Neuronal stem cell (in vitro differentiated cells): ENCODE data around the gene NPHP4.

ENCODE experiments used
- DNase-seq: peaks from one replicate; pipeline ENCODE4 v3.0.0-alpha.2; 2013; ENCODE audit warnings: low spot score
- H2AFZ ChIP-seq: one replicate; pipeline ENCODE4 v1.6.1; 2013; ENCODE audit warnings: mild to moderate bottlenecking, low read length, inconsistent platforms
- H2AK5ac ChIP-seq: 2 replicates; pipeline ENCODE4 v1.6.1; 2013; ENCODE audit warnings: low read depth, mild to moderate bottlenecking, inconsistent platforms, low read length, moderate library complexity, mixed read lengths
- H2BK120ac ChIP-seq: 2 replicates; pipeline ENCODE4 v1.6.1; 2013; ENCODE audit warnings: low read depth, mild to moderate bottlenecking, inconsistent platforms, low read length, moderate library complexity, mixed read lengths
- H2BK12ac ChIP-seq: one replicate; pipeline ENCODE4 v1.6.1; 2013; ENCODE audit warnings: low read length, inconsistent platforms
- H2BK15ac ChIP-seq: 2 replicates; pipeline ENCODE4 v1.6.1; 2013; ENCODE audit warnings: mild to moderate bottlenecking, low read length, inconsistent platforms, mixed read lengths
- H2BK5ac ChIP-seq: one replicate; pipeline ENCODE4 v1.6.1; 2013; ENCODE audit warnings: inconsistent platforms, mild to moderate bottlenecking, low read length, moderate library complexity
- H3K14ac ChIP-seq: one replicate; pipeline ENCODE4 v1.6.1; 2013; ENCODE audit warnings: low read length, inconsistent platforms
- H3K18ac ChIP-seq: 2 replicates; pipeline ENCODE4 v1.6.1; 2013; ENCODE audit warnings: low read length, inconsistent platforms
- H3K23ac ChIP-seq: 2 replicates; pipeline ENCODE4 v1.6.1; 2013; ENCODE audit warnings: low read depth, mild to moderate bottlenecking, mixed read lengths, low read length, inconsistent platforms; ENCODE audit not compliant: poor library complexity
- H3K27ac ChIP-seq: replicated peaks from 3 replicates; pipeline ENCODE4 v1.5.1; 2013; ENCODE audit warnings: low read length, inconsistent platforms
- H3K27me3 ChIP-seq, 3 experiments: 2 replicates each; pipeline ENCODE4 v1.6.1; 2013; ENCODE audit warnings: low read length in 3 of 3, mild to moderate bottlenecking in 2 of 3, inconsistent platforms in 1 of 3, low read depth in 1 of 3, mixed read lengths in 1 of 3, moderate library complexity in 1 of 3; ENCODE audit not compliant: control insufficient read depth in 3 of 3, insufficient read depth in 3 of 3
- H3K36me3 ChIP-seq, 2 donors: replicated peaks in 1 of 2; 2 replicates each; pipeline ENCODE4 v1.6.1; 2013; ENCODE audit warnings: low read length in 2 of 2; ENCODE audit not compliant: control insufficient read depth in 2 of 2, insufficient read depth in 2 of 2
- H3K4ac ChIP-seq: 2 replicates; pipeline ENCODE4 v1.6.1; 2013; ENCODE audit warnings: inconsistent platforms, mild to moderate bottlenecking, low read length, moderate library complexity
- H3K4me1 ChIP-seq, 2 donors: 1 replicate in 1 of 2; 2 replicates in 1 of 2; pipeline ENCODE4 v1.6.1; 2013; ENCODE audit warnings: low read length in 2 of 2, low read depth in 1 of 2; ENCODE audit not compliant: control insufficient read depth in 2 of 2, insufficient read depth in 1 of 2
- H3K4me2 ChIP-seq: one replicate; pipeline ENCODE4 v1.6.1; 2013; ENCODE audit warnings: mild to moderate bottlenecking, low read length, inconsistent platforms; ENCODE audit not compliant: insufficient read depth, poor library complexity, severe bottlenecking
- H3K4me3 ChIP-seq, 2 donors: 2 replicates each; pipeline ENCODE4 v1.5.1; 2013; ENCODE audit warnings: low read length in 2 of 2, mild to moderate bottlenecking in 2 of 2, inconsistent platforms in 1 of 2, moderate library complexity in 1 of 2
- H3K79me1 ChIP-seq: one replicate; pipeline ENCODE4 v1.6.1; 2013; ENCODE audit warnings: low read depth, mild to moderate bottlenecking, inconsistent platforms, low read length, moderate library complexity
- H3K9ac ChIP-seq: one replicate; pipeline ENCODE4 v1.6.1; 2013; ENCODE audit warnings: mild to moderate bottlenecking, low read depth, low read length, inconsistent platforms; ENCODE audit not compliant: poor library complexity
- H3K9me3 ChIP-seq, 2 donors: replicated peaks in 1 of 2; 2 replicates each; pipeline versions ENCODE3 to v1.6.1; 2013; ENCODE audit warnings: low read length in 2 of 2, mild to moderate bottlenecking in 2 of 2, inconsistent platforms in 1 of 2, low read depth in 1 of 2, mixed read lengths in 1 of 2, moderate library complexity in 1 of 2; ENCODE audit not compliant: control insufficient read depth in 2 of 2, insufficient read depth in 1 of 2
- H4K8ac ChIP-seq: one replicate; pipeline ENCODE4 v1.6.1; 2013; ENCODE audit warnings: low read depth, mild to moderate bottlenecking, inconsistent platforms, low read length, moderate library complexity
- H4K91ac ChIP-seq: one replicate; pipeline ENCODE4 v1.6.1; 2013; ENCODE audit warnings: low read length, low read depth, mild to moderate bottlenecking, inconsistent platforms; ENCODE audit not compliant: poor library complexity
- WGBS, 2 donors: extraction: QIAGEN DNeasy Blood & Tissue Kit; methylation state at CpG; one replicate each; pipeline ENCODE4 v1.1.7; 2013; ENCODE audit warnings: missing lambda C conversion rate in 2 of 2, mixed read lengths in 1 of 2; ENCODE audit not compliant: insufficient read length in 2 of 2, insufficient replicate concordance in 1 of 2; ENCODE audit errors: extremely low coverage in 2 of 2; 5-methylcytosine and 5-hydroxymethylcytosine counted together

NPHP4 gene

GRCh38 chr1:5819391-5820025 lies 172.7 kb downstream of the NPHP4 start:
- Histone ChIP-seq H3K14ac (peak overlapping the region; percentile 56), H3K4ac (no peak overlapping the region), H3K4me1 (no peaks in the 10 kb centered on the region), H3K18ac (no peak overlapping the region), H2BK12ac (no peak overlapping the region), H2AFZ (no peak overlapping the region), H3K9ac (no peak overlapping the region), H3K9me3 (no peaks in the 10 kb centered on the region), H4K91ac (no peak overlapping the region), H3K36me3 (no peaks in the 10 kb centered on the region), H2BK15ac (no peak overlapping the region), H3K23ac (no peak overlapping the region), H3K4me2 (no peak overlapping the region), H2BK120ac (no peak overlapping the region), H2AK5ac (no peak overlapping the region), H3K27me3 (peaks cover 0 to 4% (median 0%) of the 10 kb centered on the region in 3 experiments), H3K79me1 (peaks cover 2% of the 10 kb centered on the region), H3K4me3 (no peak overlapping the region), H4K8ac (no peak overlapping the region), H2BK5ac (no peak overlapping the region), H3K27ac (no peak overlapping the region)
- no CpG with 5 or more reads among the region's 9 CpGs for WGBS, 2 donors
- no peak for DNase-seq

- Histone ChIP-seq H3K9me3 (no peaks in the 10 kb centered on the region), H3K4ac (no peak overlapping the region)
- DNase-seq: no peak
Observed at GRCh38 chr1:5818755-5819154, 173.5 kb downstream of the NPHP4 start.

GRCh38 chr1:5815716-5816115 lies 176.5 kb downstream of the NPHP4 start:
- Histone ChIP-seq H4K91ac (no peak overlapping the region), H3K18ac (no peak overlapping the region), H3K14ac (no peak overlapping the region), H3K27ac (no peak overlapping the region), H2AK5ac (no peak overlapping the region), H3K4ac (no peak overlapping the region), H2BK120ac (no peak overlapping the region), H2AFZ (no peak overlapping the region), H3K36me3 (no peaks in the 10 kb centered on the region), H3K23ac (no peak overlapping the region), H3K9me3 (no peaks in the 10 kb centered on the region), H3K79me1 (no peaks in the 10 kb centered on the region), H3K4me3 (no peak overlapping the region), H3K4me2 (no peak overlapping the region), H3K9ac (no peak overlapping the region), H3K4me1 (peaks cover 0 to 2% of the 10 kb centered on the region in 2 donors), H2BK12ac (no peak overlapping the region), H2BK5ac (no peak overlapping the region), H4K8ac (no peak overlapping the region), H3K27me3 (peaks cover 0 to 9% (median 0%) of the 10 kb centered on the region in 3 experiments), H2BK15ac (no peak overlapping the region)
- no peak for DNase-seq
- WGBS, 2 donors: no CpG with 5 or more reads among the region's 4 CpGs

More at GRCh38 chr1:5818755-5819154, 173.5 kb downstream of the NPHP4 start:
- Histone ChIP-seq H3K18ac (no peak overlapping the region), H2AFZ (no peak overlapping the region), H2BK12ac (no peak overlapping the region), H3K79me1 (peaks cover 2% of the 10 kb centered on the region), H3K4me2 (no peak overlapping the region), H3K23ac (no peak overlapping the region), H2BK5ac (no peak overlapping the region), H2BK120ac (no peak overlapping the region), H4K91ac (no peak overlapping the region), H4K8ac (no peak overlapping the region), H3K4me1 (no peaks in the 10 kb centered on the region), H2BK15ac (no peak overlapping the region), H3K27ac (no peak overlapping the region), H2AK5ac (no peak overlapping the region), H3K9ac (no peak overlapping the region), H3K36me3 (no peaks in the 10 kb centered on the region), H3K14ac (no peak overlapping the region), H3K4me3 (no peak overlapping the region), H3K27me3 (peaks cover 0 to 4% (median 0%) of the 10 kb centered on the region in 3 experiments)
- no CpG with 5 or more reads among the region's 14 CpGs for WGBS, 2 donors

GRCh38 chr1:5815211-5815610 lies 177.0 kb downstream of the NPHP4 start:
- DNase-seq: no peak
- H3K14ac ChIP-seq: no peak overlapping the region
- peaks cover 0 to 2% of the 10 kb centered on the region in 2 donors for H3K4me1 ChIP-seq
- H3K4me3 ChIP-seq: no peak overlapping the region
- H3K79me1 ChIP-seq: no peaks in the 10 kb centered on the region
- H4K91ac ChIP-seq: no peak overlapping the region
- no peak overlapping the region for H2BK5ac ChIP-seq
- H3K23ac ChIP-seq: no peak overlapping the region
- no peak overlapping the region for H2BK120ac ChIP-seq
- H4K8ac ChIP-seq: no peak overlapping the region
- H2BK15ac ChIP-seq: no peak overlapping the region
- H2AFZ ChIP-seq: no peak overlapping the region
- no peak overlapping the region for H3K4ac ChIP-seq
- peaks cover 0 to 5% (median 0%) of the 10 kb centered on the region in 3 experiments for H3K27me3 ChIP-seq
- H2BK12ac ChIP-seq: no peak overlapping the region
- H3K18ac ChIP-seq: no peak overlapping the region
- no peak overlapping the region for H3K4me2 ChIP-seq
- no peaks in the 10 kb centered on the region for H3K36me3 ChIP-seq
- H3K27ac ChIP-seq: no peak overlapping the region
- WGBS, 2 donors: no CpG with 5 or more reads among the region's 2 CpGs
- no peak overlapping the region for H2AK5ac ChIP-seq
- no peaks in the 10 kb centered on the region for H3K9me3 ChIP-seq
- H3K9ac ChIP-seq: no peak overlapping the region
